GM06990 (cell line): ENCODE results near the gene URI1.
"Not testable (repeated sequence)": the region's sequence is repeated elsewhere in the genome, so short reads cannot be mapped to it uniquely, and the experiment has no call there.

Source experiments
- DNase-seq: peaks from one replicate; pipeline ENCODE4 v3.0.0-alpha.2; 2011; ENCODE audit not compliant: insufficient read length; ENCODE audit errors: extremely low read depth
- H3K27me3 ChIP-seq: replicated peaks from 2 replicates; pipeline ENCODE4 v1.6.0; 2011; ENCODE audit warnings: low read length; ENCODE audit not compliant: control insufficient read depth, insufficient read depth
- H3K36me3 ChIP-seq: 2 replicates; pipeline ENCODE4 v1.5.1; 2011; ENCODE audit warnings: low read length; ENCODE audit not compliant: control insufficient read depth, insufficient read depth
- H3K4me3 ChIP-seq: replicated peaks from 2 replicates; pipeline ENCODE4 v1.5.1; 2011; ENCODE audit warnings: low read depth, mild to moderate bottlenecking, control low read depth, low read length
- TF ChIP-seq, protein P1 (sequence below): IDR thresholded peaks from 2 replicates; pipeline ENCODE4 v1.5.1; 2011; ENCODE audit warnings: low read length, control low read depth, mild to moderate bottlenecking, inconsistent platforms; ENCODE audit not compliant: insufficient read depth, poor library complexity, severe bottlenecking

URI1 gene

DNA sequence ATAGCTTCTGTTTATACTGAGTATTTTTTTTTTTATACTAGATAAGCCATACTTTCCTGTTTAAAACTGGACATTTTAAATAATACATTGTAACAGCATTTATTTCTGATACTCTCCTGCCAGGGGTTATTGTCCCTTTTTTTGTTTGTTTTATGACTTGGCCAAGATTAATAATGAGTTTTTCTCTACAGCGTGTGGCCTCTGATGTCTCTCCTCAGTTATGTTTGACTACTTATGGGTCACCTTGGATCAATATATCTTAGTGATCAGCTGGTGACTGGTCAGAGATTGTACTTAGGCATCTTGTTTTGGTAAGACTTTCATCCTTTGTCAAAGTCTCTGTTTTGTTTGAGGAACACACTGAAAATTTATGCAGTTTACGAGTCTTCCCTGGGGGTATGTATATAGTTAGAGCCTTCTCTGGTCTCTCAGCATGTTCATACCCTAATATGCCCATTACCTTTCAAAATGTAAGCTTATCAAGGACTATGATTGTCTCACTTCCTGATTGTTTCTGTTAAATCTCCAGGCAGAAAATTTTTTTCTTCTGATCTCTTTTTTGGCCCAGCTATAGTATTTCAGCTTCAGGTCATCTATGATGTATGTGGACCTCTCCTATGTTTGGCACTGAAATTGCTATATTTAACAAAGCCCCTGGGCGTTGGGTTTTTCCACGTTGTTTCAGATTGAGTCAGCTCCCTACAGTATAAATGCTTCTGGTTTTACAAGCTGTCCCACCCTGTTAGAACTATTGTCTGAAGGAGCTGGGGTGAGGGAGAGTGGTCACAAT, 87.9 kb downstream of the URI1 start:
- no peaks in the 10 kb centered on the region for H3K36me3 ChIP-seq
- TF ChIP-seq, protein P1, sequence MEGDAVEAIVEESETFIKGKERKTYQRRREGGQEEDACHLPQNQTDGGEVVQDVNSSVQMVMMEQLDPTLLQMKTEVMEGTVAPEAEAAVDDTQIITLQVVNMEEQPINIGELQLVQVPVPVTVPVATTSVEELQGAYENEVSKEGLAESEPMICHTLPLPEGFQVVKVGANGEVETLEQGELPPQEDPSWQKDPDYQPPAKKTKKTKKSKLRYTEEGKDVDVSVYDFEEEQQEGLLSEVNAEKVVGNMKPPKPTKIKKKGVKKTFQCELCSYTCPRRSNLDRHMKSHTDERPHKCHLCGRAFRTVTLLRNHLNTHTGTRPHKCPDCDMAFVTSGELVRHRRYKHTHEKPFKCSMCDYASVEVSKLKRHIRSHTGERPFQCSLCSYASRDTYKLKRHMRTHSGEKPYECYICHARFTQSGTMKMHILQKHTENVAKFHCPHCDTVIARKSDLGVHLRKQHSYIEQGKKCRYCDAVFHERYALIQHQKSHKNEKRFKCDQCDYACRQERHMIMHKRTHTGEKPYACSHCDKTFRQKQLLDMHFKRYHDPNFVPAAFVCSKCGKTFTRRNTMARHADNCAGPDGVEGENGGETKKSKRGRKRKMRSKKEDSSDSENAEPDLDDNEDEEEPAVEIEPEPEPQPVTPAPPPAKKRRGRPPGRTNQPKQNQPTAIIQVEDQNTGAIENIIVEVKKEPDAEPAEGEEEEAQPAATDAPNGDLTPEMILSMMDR: no peak
- DNase-seq: peak; percentile 80

DNA sequence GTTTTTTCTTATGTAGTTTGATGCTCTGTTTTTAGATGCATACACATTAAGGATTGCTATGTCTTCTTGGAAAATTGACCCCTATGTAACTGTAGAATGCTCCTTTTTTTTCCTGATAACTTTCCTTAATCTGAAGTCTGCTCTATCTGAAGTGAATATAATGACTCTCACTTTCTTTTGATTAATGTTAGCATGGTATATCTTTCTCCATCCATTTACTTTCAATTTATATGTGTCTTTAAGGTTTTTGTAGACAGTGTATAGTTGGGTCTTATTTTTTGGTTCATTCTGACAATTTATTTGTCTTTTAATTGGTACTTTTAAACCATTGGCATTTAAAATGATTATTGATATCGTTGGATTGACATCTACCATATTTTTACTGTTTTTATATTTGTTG, 92.3 kb downstream of the URI1 start:
- TF ChIP-seq, protein P1: no peak
- no peaks in the 10 kb centered on the region; the same call in 1 of the 2 replicates for H3K36me3 ChIP-seq
- H3K4me3 ChIP-seq: no peak overlapping the region
- DNase-seq: no peak
- H3K27me3 ChIP-seq: no peaks in the 10 kb centered on the region

More for the DNA sequence above, 87.9 kb downstream of the URI1 start:
- H3K4me3 ChIP-seq: no peak overlapping the region; the same call in 1 of the 2 replicates
- no peaks in the 10 kb centered on the region for H3K27me3 ChIP-seq

DNA sequence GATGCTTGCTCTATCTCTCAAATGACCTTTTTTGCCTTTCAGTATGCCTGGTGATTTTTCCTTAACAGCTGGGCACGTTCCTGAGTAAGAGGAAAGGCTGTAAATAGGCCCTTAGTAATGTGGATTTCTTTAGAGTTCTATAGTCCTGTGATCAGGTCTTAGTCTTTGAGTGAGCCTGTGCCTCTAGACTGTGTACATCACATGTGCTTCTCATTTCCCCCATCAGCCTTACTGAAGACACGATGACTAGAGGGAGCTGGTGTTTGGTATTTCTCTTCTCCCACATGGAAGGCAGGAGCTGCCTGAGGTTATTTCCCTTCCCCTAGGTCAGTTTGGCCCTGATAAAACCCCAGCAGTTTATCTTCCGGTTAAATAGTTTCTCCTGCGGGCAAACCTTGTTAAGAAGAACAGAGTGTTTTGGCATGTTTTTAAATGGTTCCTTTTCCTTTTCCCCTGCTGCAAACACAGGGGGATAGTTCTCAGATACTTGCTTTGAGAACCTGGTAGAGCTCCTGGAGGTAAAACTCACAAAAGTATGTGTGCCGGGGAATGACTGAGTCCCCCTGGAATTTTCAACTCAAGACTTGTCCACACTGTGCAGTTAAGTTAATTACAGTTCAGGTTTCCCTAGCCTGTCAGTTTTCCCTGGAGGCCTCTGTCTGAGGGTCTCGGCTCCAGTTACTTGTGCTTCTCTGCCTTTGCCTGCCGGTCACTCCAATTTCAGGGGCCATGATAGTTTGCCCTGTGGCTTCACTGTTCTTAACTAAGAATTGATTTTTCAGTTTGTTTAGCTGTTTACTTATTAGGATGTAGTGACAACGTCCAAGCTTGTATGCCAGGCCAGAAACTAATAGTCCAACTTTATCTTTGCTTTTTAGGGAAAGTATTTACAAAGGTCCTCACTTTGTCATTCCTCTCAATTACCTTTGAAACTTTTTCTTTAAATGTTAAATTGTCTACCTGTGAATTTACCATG, 94.4 kb downstream of the URI1 start:
- TF ChIP-seq, protein P1: no peak
- no peaks in the 10 kb centered on the region; the same call in 1 of the 2 replicates for H3K36me3 ChIP-seq
- no peak for DNase-seq
- H3K27me3 ChIP-seq: no peaks in the 10 kb centered on the region
- no peak overlapping the region for H3K4me3 ChIP-seq

DNA sequence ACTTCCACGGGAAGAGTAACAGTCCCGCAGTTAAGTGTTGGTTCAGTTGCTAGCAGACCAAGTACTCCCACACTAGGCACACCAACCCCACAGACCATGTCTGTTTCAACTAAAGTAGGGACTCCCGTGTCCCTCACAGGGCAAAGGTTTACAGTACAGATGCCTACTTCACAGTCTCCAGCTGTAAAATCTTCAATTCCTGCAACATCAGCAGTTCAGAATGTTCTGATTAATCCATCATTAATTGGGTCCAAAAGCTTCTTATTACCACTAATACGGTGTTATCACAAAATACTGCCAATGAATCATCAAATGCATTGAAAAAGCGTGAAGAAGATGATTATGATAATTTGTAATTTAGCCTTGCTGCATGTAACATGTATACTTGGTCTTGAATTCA, 95.8 kb downstream of the URI1 start:
- TF ChIP-seq, protein P1: no peak
- Histone ChIP-seq H3K27me3 (no peaks in the 10 kb centered on the region), H3K36me3 (no peaks in the 10 kb centered on the region; the same call in 1 of the 2 replicates), H3K4me3 (no peak overlapping the region)
- no peak for DNase-seq

DNA sequence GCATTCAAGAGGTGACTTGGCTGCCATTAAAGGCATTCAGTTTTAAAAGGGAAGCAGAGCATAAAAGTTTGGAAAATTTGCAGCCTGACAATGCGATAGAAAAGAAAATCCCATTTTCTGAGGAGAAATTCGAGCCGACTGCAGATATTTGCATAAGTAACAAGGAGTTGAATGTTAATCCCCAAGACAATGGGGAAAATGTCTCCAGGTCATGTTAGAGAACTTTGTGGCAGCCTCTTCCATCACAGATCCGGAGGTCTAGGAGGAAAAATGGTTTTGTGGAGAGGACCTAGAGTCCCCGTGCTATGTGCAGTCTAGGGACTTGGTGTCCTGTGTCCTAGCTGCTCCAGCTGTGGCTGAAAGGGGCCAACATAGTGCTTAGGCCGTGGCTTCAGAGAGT, 99.9 kb downstream of the URI1 start:
- DNase-seq, H3K36me3 ChIP-seq, H3K27me3 ChIP-seq, H3K4me3 ChIP-seq: not testable (repeated sequence)

DNA sequence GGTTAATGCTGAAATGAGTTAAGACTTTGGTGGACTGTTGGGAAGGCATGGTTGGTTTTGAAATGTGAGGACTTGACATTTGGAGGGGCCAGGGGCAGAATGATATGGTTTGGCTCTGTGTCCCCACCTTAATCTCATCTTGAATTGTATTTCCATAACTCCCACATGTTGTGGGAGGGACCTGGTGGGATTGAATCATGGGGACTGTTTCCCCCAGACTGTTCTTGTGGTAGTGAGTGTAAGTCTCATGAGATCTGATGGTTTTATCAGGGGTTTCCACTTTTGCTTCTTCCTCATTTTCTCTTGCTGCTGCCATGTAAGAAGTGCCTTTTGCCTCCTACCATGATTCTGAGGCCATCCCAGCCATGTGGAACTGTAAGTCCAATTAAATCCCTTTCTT, 101.0 kb downstream of the URI1 start:
- not testable (repeated sequence) for DNase-seq, H3K27me3 ChIP-seq, H3K4me3 ChIP-seq, H3K36me3 ChIP-seq
